Colonic mucosa (tissue), 4 donors: ENCODE measurements around the gene ARAP3. TPM values are rescaled to one million over a fixed set of nuclear protein-coding genes. Genes with fewer than 3 reads are reported as not detected.

ENCODE experiments used
- DNase-seq: peaks from one replicate; pipeline ENCODE4 v3.0.0-alpha.2; 2020
- H3K27ac ChIP-seq: fragments of 200-600 bp; one replicate; pipeline ENCODE4 v1.8.0; 2021
- H3K27me3 ChIP-seq: fragments of 200-600 bp; one replicate; pipeline ENCODE4 v1.8.0; 2021
- H3K36me3 ChIP-seq: fragments of 200-600 bp; one replicate; pipeline ENCODE4 v1.8.0; 2021
- H3K4me1 ChIP-seq: fragments of 200-600 bp; one replicate; pipeline ENCODE4 v1.8.0; 2021; ENCODE audit warnings: mild to moderate bottlenecking
- H3K4me3 ChIP-seq: fragments of 200-600 bp; one replicate; pipeline ENCODE4 v1.8.0; 2021
- H3K9ac ChIP-seq, 2 donors: one replicate each; pipeline ENCODE4 v1.7.0; 2013; ENCODE audit warnings: control low read depth in 2 of 2, low read depth in 2 of 2, low read length in 2 of 2
- H3K9me3 ChIP-seq: fragments of 200-600 bp; one replicate; pipeline ENCODE4 v1.8.0; 2021
- CTCF ChIP-seq: fragments of 200-600 bp; IDR thresholded peaks from one replicate; pipeline ENCODE4 v1.8.0; 2022; ENCODE audit warnings: antibody characterized with exemption, mild to moderate bottlenecking
- intact Hi-C: fragments of 100-400 bp; cut with DNase I; formaldehyde crosslinking; loops from one replicate; pipeline ENCODE4 v1.14.1; 2022
- total RNA-seq, 2 donors: library from RNA; stranded (reverse); fragmentation: NEBNext Ultra II Directional in 1 of 2; extraction: Animal tissue kit (Norgen Biotek cat#: 25700) in 1 of 2; gene quantifications; one replicate each; pipeline ENCODE4 v1.2.1, GENCODE V29; 2021
- donor health status: healthy.
- donor health status: DM: no; HTN: no; CAD: no.
- donor health status: DM: no; HTN: no; CAD: no.

ARAP3 gene
- total RNA-seq, 2 donors from 2014 or later, result 5.1 to 15.4 TPM

GRCh38 chr5:141636106-141636412, 46.0 kb downstream of the ARAP3 start:
- DNase-seq, result no peak
- H3K27me3 ChIP-seq, result no peaks in the 10 kb centered on the region
- TF ChIP-seq CTCF, result no peak
- H3K4me3 ChIP-seq, result peak overlapping the region; percentile 78
- H3K9me3 ChIP-seq, result no peaks in the 10 kb centered on the region
- intact Hi-C loops, result no loop called here
- H3K36me3 ChIP-seq, result no peaks in the 10 kb centered on the region
- H3K9ac ChIP-seq, result peak overlapping the region; percentile 93 to 95
- peaks cover 13% of the 10 kb centered on the region for H3K4me1 ChIP-seq
- peak overlapping the region; percentile 58 for H3K27ac ChIP-seq

GRCh38 chr5:141635646-141636045, 46.4 kb downstream of the ARAP3 start:
- no peak overlapping the region for H3K27ac ChIP-seq
- TF ChIP-seq CTCF, result no peak
- H3K9ac ChIP-seq, result peak overlapping the region; percentile 93 to 95

GRCh38 chr5:141634720-141635119, 47.3 kb downstream of the ARAP3 start:
- no peaks in the 10 kb centered on the region for H3K36me3 ChIP-seq
- no peak for DNase-seq
- H3K27me3 ChIP-seq, result no peaks in the 10 kb centered on the region
- no peak overlapping the region for H3K27ac ChIP-seq
- H3K9ac ChIP-seq, result no peak overlapping the region
- H3K9me3 ChIP-seq, result no peaks in the 10 kb centered on the region
- H3K4me1 ChIP-seq, result peaks cover 13% of the 10 kb centered on the region
- H3K4me3 ChIP-seq, result no peak overlapping the region
- TF ChIP-seq CTCF, result no peak
- intact Hi-C loops, result no loop called here

More at GRCh38 chr5:141635646-141636045, 46.4 kb downstream of the ARAP3 start:
- no peaks in the 10 kb centered on the region for H3K36me3 ChIP-seq
- intact Hi-C loops, result no loop called here
- peaks cover 13% of the 10 kb centered on the region for H3K4me1 ChIP-seq
- no peaks in the 10 kb centered on the region for H3K9me3 ChIP-seq
- H3K4me3 ChIP-seq, result peak overlapping the region; percentile 78
- H3K27me3 ChIP-seq, result no peaks in the 10 kb centered on the region
- DNase-seq, result no peak

GRCh38 chr5:141633871-141634561, 48.0 kb downstream of the ARAP3 start:
- DNase-seq, result no peak
- Histone ChIP-seq H3K27ac (no peak overlapping the region), H3K9ac (no peak overlapping the region), H3K9me3 (no peaks in the 10 kb centered on the region), H3K4me3 (no peak overlapping the region), H3K27me3 (no peaks in the 10 kb centered on the region), H3K36me3 (no peaks in the 10 kb centered on the region), H3K4me1 (peaks cover 13% of the 10 kb centered on the region)
- intact Hi-C loops, result no loop called here
- TF ChIP-seq CTCF, result no peak

GRCh38 chr5:141632650-141633049, 49.4 kb downstream of the ARAP3 start:
- Histone ChIP-seq H3K27ac (no peak overlapping the region), H3K27me3 (no peaks in the 10 kb centered on the region), H3K9me3 (no peaks in the 10 kb centered on the region), H3K36me3 (no peaks in the 10 kb centered on the region), H3K4me3 (no peak overlapping the region), H3K9ac (no peak overlapping the region), H3K4me1 (peaks cover 10% of the 10 kb centered on the region)
- TF ChIP-seq CTCF, result no peak
- DNase-seq, result no peak
- intact Hi-C loops, result no loop called here
